Measurements from ENCODE around the gene AHSG. TPM values are rescaled to one million over a fixed set of nuclear protein-coding genes. Genes with fewer than 3 reads are reported as not detected.

AHSG gene
- total RNA-seq, 1 experiment from 2014 or later, result not detected

GRCh38 chr3:186593862-186594261 lies 19.0 kb upstream of the AHSG start:
- no peak for DNase-seq (ENCODE audit: low read depth)

- DNase-seq (ENCODE audit: low read depth), result no peak
Measured at GRCh38 chr3:186594591-186595113, 18.2 kb upstream of the AHSG start.

GRCh38 chr3:186596568-186597287 lies 16.1 kb upstream of the AHSG start:
- no peak for DNase-seq (ENCODE audit: low read depth)

GRCh38 chr3:186598108-186598784 lies 14.6 kb upstream of the AHSG start:
- DNase-seq (ENCODE audit: low read depth), result peak; percentile 80

- DNase-seq (ENCODE audit: low read depth), result no peak
Measured at GRCh38 chr3:186598794-186599141, 14.1 kb upstream of the AHSG start.

GRCh38 chr3:186599142-186599784 lies 13.6 kb upstream of the AHSG start:
- no peak for DNase-seq (ENCODE audit: low read depth)

- DNase-seq (ENCODE audit: low read depth), result no peak
Measured at GRCh38 chr3:186599785-186600166, 13.1 kb upstream of the AHSG start.

- DNase-seq (ENCODE audit: low read depth), result no peak
Measured at GRCh38 chr3:186600896-186601295, 12.0 kb upstream of the AHSG start.

GRCh38 chr3:186603159-186603558 lies 9.7 kb upstream of the AHSG start:
- DNase-seq (ENCODE audit: low read depth), result no peak

- no peak for DNase-seq (ENCODE audit: low read depth)
Measured at GRCh38 chr3:186605078-186605477, 7.8 kb upstream of the AHSG start.

- no peak for DNase-seq (ENCODE audit: low read depth)
Measured at GRCh38 chr3:186605561-186606545, 7.0 kb upstream of the AHSG start.

- DNase-seq (ENCODE audit: low read depth), result no peak
Measured at GRCh38 chr3:186608624-186609215, 4.1 kb upstream of the AHSG start.

GRCh38 chr3:186609247-186609868 lies 3.5 kb upstream of the AHSG start:
- DNase-seq (ENCODE audit: low read depth), result peak; percentile 52

GRCh38 chr3:186612065-186612464 lies 795 bp upstream of the AHSG start:
- no peak for DNase-seq (ENCODE audit: low read depth)

- peak; percentile 31 for DNase-seq (ENCODE audit: low read depth)
Measured at GRCh38 chr3:186613637-186614265, 891 bp downstream of the AHSG start.

- no peak for DNase-seq (ENCODE audit: low read depth)
Measured at GRCh38 chr3:186614266-186614596, 1.4 kb downstream of the AHSG start.

- DNase-seq (ENCODE audit: low read depth), result peak; percentile 83
Measured at GRCh38 chr3:186614597-186615483, 2.0 kb downstream of the AHSG start.

- DNase-seq (ENCODE audit: low read depth), result no peak
Measured at GRCh38 chr3:186616299-186616617, 3.4 kb downstream of the AHSG start.

Measured in Daoy (cell line).